GM23248 (cell line): ENCODE measurements around the gene FTO.

Experiments used
- EZH2 ChIP-seq: fragments of 200-600 bp; sonication (generic); IDR thresholded peaks from 2 replicates; pipeline ENCODE4 v1.6.1; 2018; ENCODE audit warnings: antibody characterized with exemption, mild to moderate bottlenecking; ENCODE audit not compliant: insufficient read depth, poor library complexity, severe bottlenecking
- EZH2phosphoT487 ChIP-seq: fragments of 200-600 bp; sonication (generic); IDR thresholded peaks from 2 replicates; pipeline ENCODE4 v1.6.1; 2018; ENCODE audit warnings: antibody characterized with exemption, moderate library complexity, mild to moderate bottlenecking, low read depth; ENCODE audit not compliant: insufficient read depth

- TF ChIP-seq EZH2 (no peak), EZH2phosphoT487 (no peak)
These were observed 365.8 kb downstream of the FTO start for GRCh38 chr16:54069601-54070239.
